ENCODE results near the gene RAD50.
A peak's percentile ranks its signal among the peaks of the same experiment; 100 is the strongest.
"Not testable (repeated sequence)": the region's sequence is repeated elsewhere in the genome, so short reads cannot be mapped to it uniquely, and the experiment has no call there.

RAD50 gene

GRCh38 chr5:132684922-132685720 is 128.3 kb downstream of the RAD50 start:
- DNase-seq (ENCODE audit: low read depth) = no peak
- no peak overlapping the region for H3K4me3 ChIP-seq (ENCODE audit: low read length)
- no peak for TF ChIP-seq CTCF (IDR thresholded peaks at IDR 0.05; ENCODE audit: insufficient read depth, low read depth, low read length, missing control alignments)

GRCh38 chr5:132686193-132686592 is 129.4 kb downstream of the RAD50 start:
- TF ChIP-seq CTCF (IDR thresholded peaks at IDR 0.05; ENCODE audit: insufficient read depth, low read depth, low read length, missing control alignments) = no peak
- peak; percentile 19 for DNase-seq (ENCODE audit: low read depth)
- H3K4me3 ChIP-seq (ENCODE audit: low read length) = no peak overlapping the region

- no peak for TF ChIP-seq CTCF (IDR thresholded peaks at IDR 0.05; ENCODE audit: insufficient read depth, low read depth, low read length, missing control alignments)
- DNase-seq (ENCODE audit: low read depth) = no peak
- no peak overlapping the region for H3K4me3 ChIP-seq (ENCODE audit: low read length)
Measured at GRCh38 chr5:132687995-132688394, 131.2 kb downstream of the RAD50 start.

GRCh38 chr5:132688536-132689339 is 132.0 kb downstream of the RAD50 start:
- TF ChIP-seq CTCF (IDR thresholded peaks at IDR 0.05; ENCODE audit: insufficient read depth, low read depth, low read length, missing control alignments) = no peak
- DNase-seq (ENCODE audit: low read depth) = no peak
- no peak overlapping the region for H3K4me3 ChIP-seq (ENCODE audit: low read length)

GRCh38 chr5:132689513-132689912 is 132.7 kb downstream of the RAD50 start:
- TF ChIP-seq CTCF (IDR thresholded peaks at IDR 0.05; ENCODE audit: insufficient read depth, low read depth, low read length, missing control alignments) = no peak
- H3K4me3 ChIP-seq (ENCODE audit: low read length) = no peak overlapping the region
- no peak for DNase-seq (ENCODE audit: low read depth)

GRCh38 chr5:132690156-132690555 is 133.4 kb downstream of the RAD50 start:
- no peak overlapping the region for H3K4me3 ChIP-seq (ENCODE audit: low read length)
- TF ChIP-seq CTCF (IDR thresholded peaks at IDR 0.05; ENCODE audit: insufficient read depth, low read depth, low read length, missing control alignments) = no peak
- no peak for DNase-seq (ENCODE audit: low read depth)

- not testable (repeated sequence) for DNase-seq (ENCODE audit: low read depth)
Measured at GRCh38 chr5:132691755-132692631, 135.2 kb downstream of the RAD50 start.

More at GRCh38 chr5:132691755-132692631, 135.2 kb downstream of the RAD50 start:
- H3K4me3 ChIP-seq (ENCODE audit: low read length) = not testable (repeated sequence)

Measured in epithelial cell of esophagus (primary cell).